Activated CD4-positive, alpha-beta T cell treated with anti-CD3 and anti-CD28 coated beads for 36 hours (primary cell): ENCODE measurements around the gene THPO. TPM values are rescaled to one million over a fixed set of nuclear protein-coding genes. Genes with fewer than 3 reads are reported as not detected.

Source experiments
- ATAC-seq: fragments of 200-7000 bp; cut with Tn5 transposase; one replicate; pipeline ENCODE4 v1.10.0; 2021; ENCODE audit warnings: mild to moderate bottlenecking, moderate library complexity
- CTCF ChIA-PET: fragments of 350-600 bp; sonication (Branson Sonifier 250); formaldehyde crosslinking; loops from one replicate; lab custom pipeline; 2021; ENCODE audit warnings: antibody characterized with exemption; lab: Charles Lee
- POLR2A ChIA-PET: fragments of 350-600 bp; sonication (Branson Sonifier 250); formaldehyde crosslinking; loops from one replicate; lab custom pipeline; 2021; ENCODE audit warnings: antibody characterized with exemption, inconsistent platforms; lab: Charles Lee
- DNase-seq: peaks from one replicate; pipeline ENCODE4 v3.0.0-alpha.2; 2020
- H3K27ac Mint-ChIP-seq: one replicate; pipeline ENCODE4 v1.8.0; 2021; ENCODE audit warnings: mixed read lengths
- H3K27me3 Mint-ChIP-seq: one replicate; pipeline ENCODE4 v1.8.0; 2021; ENCODE audit warnings: mixed read lengths
- H3K36me3 Mint-ChIP-seq: one replicate; pipeline ENCODE4 v1.8.0; 2021; ENCODE audit warnings: low read depth, mixed read lengths
- H3K4me1 Mint-ChIP-seq: one replicate; pipeline ENCODE4 v1.8.0; 2021; ENCODE audit warnings: mixed read lengths
- H3K4me3 Mint-ChIP-seq: one replicate; pipeline ENCODE4 v1.8.0; 2021; ENCODE audit warnings: mild to moderate bottlenecking, moderate library complexity, mixed read lengths
- H3K9me3 Mint-ChIP-seq: one replicate; pipeline ENCODE4 v1.8.0; 2021; ENCODE audit warnings: low read depth, mixed read lengths
- intact Hi-C, 2 experiments: fragments of 100-400 bp; cut with DNase I in 1 of 2; cut with micrococcal nuclease in 1 of 2; formaldehyde crosslinking; loops; one replicate each; pipeline versions ENCODE4 v1.14.2 to v1.15.1; 2022 to 2024; cut with DNase I, micrococcal nuclease
- total RNA-seq, 2 experiments: library from RNA; stranded (reverse); gene quantifications; one replicate each; pipeline ENCODE4 v1.2.3, GENCODE V29; 2021

THPO gene
- total RNA-seq, 2 experiments from 2014 or later = not detected

GRCh38 chr3:184361532-184361931, 16.5 kb downstream of the THPO start, which contains the start of the genes CLCN2 and POLR2H:
Gene CLCN2, minus strand, starts transcription at chr3:184361605. Its CDS starts 126 bp downstream, at chr3:184361479.
Gene POLR2H, plus strand, starts transcription at chr3:184361710. Its CDS starts 1,783 bp downstream, at chr3:184363493.
- intact Hi-C loops = loop anchor here in 1 of 2 experiments (5.0 kb wide), 2 partner anchors 724 to 921 kb away; partner anchors contain the start of gene KLHL24

GRCh38 chr3:184360929-184361531, 17.0 kb downstream of the THPO start:
- CTCF ChIA-PET = interaction anchor here (1.8 kb wide), 1 partner anchor 180 kb away, joined by 4 read pairs; no protein-coding TSS in a partner anchor
- intact Hi-C loops = loop anchor here in 1 of 2 experiments (5.0 kb wide), 2 partner anchors 724 to 921 kb away; partner anchors contain the start of gene KLHL24
- DNase-seq (no peak), ATAC-seq (no peak)
- H3K27ac Mint-ChIP-seq = peak overlapping the region; percentile 58
- H3K9me3 Mint-ChIP-seq = no peaks in the 10 kb centered on the region
- peaks cover 23% of the 10 kb centered on the region for H3K36me3 Mint-ChIP-seq
- POLR2A ChIA-PET = no interaction called here
- peak overlapping the region; percentile 98 for H3K4me3 Mint-ChIP-seq
- no peaks in the 10 kb centered on the region for H3K27me3 Mint-ChIP-seq
- H3K4me1 Mint-ChIP-seq = peaks cover 20% of the 10 kb centered on the region

More at GRCh38 chr3:184361532-184361931, 16.5 kb downstream of the THPO start, which contains the start of the genes CLCN2 and POLR2H:
- CTCF ChIA-PET = interaction anchor here (0.8 to 1.8 kb wide), 5 partner anchors 8 to 180 kb away, joined by 3 to 9 read pairs (median 4); partner anchors contain the start of gene FAM131A
- Mint-ChIP-seq H3K27me3 (no peaks in the 10 kb centered on the region), H3K4me1 (peaks cover 22% of the 10 kb centered on the region), H3K4me3 (peak within 1 kb of the TSS; percentile 98), H3K9me3 (no peaks in the 10 kb centered on the region), H3K36me3 (peaks cover 26% of the 10 kb centered on the region), H3K27ac (peak within 1 kb of the TSS; percentile 97)
- POLR2A ChIA-PET = no interaction called here
- ATAC-seq (peak; percentile 27), DNase-seq (peak; percentile 66)

GRCh38 chr3:184360070-184360928, 17.7 kb downstream of the THPO start:
- POLR2A ChIA-PET = no interaction called here
- peaks cover 17% of the 10 kb centered on the region for H3K4me1 Mint-ChIP-seq
- intact Hi-C loops = loop anchor here in 1 of 2 experiments (5.0 kb wide), 2 partner anchors 723 to 922 kb away; partner anchors contain the start of gene KLHL24
- H3K27ac Mint-ChIP-seq = no peak overlapping the region
- H3K36me3 Mint-ChIP-seq = peaks cover 21% of the 10 kb centered on the region
- ATAC-seq (no peak), DNase-seq (no peak)
- no peaks in the 10 kb centered on the region for H3K27me3 Mint-ChIP-seq
- CTCF ChIA-PET = interaction anchor here (0.9 to 1.8 kb wide), 4 partner anchors 11 to 463 kb away, joined by 3 to 5 read pairs (median 4); no protein-coding TSS in a partner anchor
- no peaks in the 10 kb centered on the region for H3K9me3 Mint-ChIP-seq
- peak overlapping the region; percentile 98 for H3K4me3 Mint-ChIP-seq

DNA sequence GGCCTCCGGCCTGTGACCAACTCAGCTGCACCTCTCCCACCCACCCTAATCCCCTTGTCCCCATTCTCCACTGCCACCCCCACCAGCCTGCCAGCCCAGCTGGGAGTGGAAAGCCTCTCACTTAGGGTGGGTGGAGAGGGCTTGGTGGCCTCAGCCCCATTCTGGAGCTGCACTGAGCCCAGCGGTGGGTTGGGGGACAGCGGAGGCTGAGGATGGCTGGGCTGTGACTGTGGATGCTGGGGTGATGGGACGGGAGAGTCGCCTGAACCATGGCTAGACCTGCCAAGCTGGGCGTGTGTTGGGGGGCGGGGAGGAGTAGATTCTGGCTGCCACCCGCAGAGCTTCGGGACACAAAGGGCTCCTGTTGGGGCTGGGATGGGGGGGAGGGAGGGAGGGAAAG, 18.4 kb downstream of the THPO start:
- peaks cover 17% of the 10 kb centered on the region for H3K36me3 Mint-ChIP-seq
- DNase-seq = no peak
- ChIA-PET POLR2A (no interaction called here), CTCF (interaction anchor here (0.9 to 1.3 kb wide), 3 partner anchors 12 to 462 kb away, joined by 3 to 5 read pairs (median 3); no protein-coding TSS in a partner anchor)
- peak overlapping the region; percentile 98 for H3K4me3 Mint-ChIP-seq
- H3K9me3 Mint-ChIP-seq = no peaks in the 10 kb centered on the region
- no peak overlapping the region for H3K27ac Mint-ChIP-seq
- H3K27me3 Mint-ChIP-seq = no peaks in the 10 kb centered on the region
- no peak for ATAC-seq
- H3K4me1 Mint-ChIP-seq = peaks cover 10% of the 10 kb centered on the region
- intact Hi-C loops = loop anchor here in 1 of 2 experiments (5.0 kb wide), 2 partner anchors 722 to 923 kb away; partner anchors contain the start of gene KLHL24

DNA sequence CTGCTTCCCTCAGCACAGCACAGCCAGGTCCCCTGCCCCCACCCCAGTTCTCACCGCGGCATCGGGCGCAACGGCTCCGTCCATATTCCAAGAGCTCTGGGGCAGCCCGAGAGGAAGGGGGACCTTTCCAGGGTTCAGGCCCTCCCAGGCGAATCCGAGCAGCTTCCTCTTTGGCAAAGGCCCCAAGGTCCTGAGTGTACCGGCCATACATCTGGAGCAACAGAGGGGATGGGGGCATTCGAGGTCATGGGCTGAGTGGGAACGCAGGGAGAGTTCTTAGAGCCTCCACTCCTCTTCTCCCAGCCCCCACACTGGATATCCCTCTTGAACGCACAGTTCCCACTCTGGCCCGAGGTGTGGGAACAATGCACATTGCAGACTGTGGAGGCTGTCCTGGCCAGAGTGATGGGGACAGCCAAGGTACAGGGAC, 19.1 kb downstream of the THPO start:
- Mint-ChIP-seq H3K27me3 (no peaks in the 10 kb centered on the region), H3K9me3 (no peaks in the 10 kb centered on the region), H3K4me3 (no peak overlapping the region), H3K4me1 (peaks cover 6% of the 10 kb centered on the region), H3K27ac (no peak overlapping the region), H3K36me3 (peaks cover 11% of the 10 kb centered on the region)
- POLR2A ChIA-PET = no interaction called here
- ATAC-seq = no peak
- no peak for DNase-seq
- CTCF ChIA-PET = interaction anchor here (0.6 to 1.4 kb wide), 3 partner anchors 12 to 46 kb away, joined by 3 read pairs; no protein-coding TSS in a partner anchor
- intact Hi-C loops = no loop called here

- H3K4me1 Mint-ChIP-seq = peaks cover 6% of the 10 kb centered on the region
- peaks cover 5% of the 10 kb centered on the region for H3K36me3 Mint-ChIP-seq
- no peaks in the 10 kb centered on the region for H3K27me3 Mint-ChIP-seq
- ATAC-seq (no peak), DNase-seq (no peak)
- no peak overlapping the region for H3K4me3 Mint-ChIP-seq
- ChIA-PET POLR2A (no interaction called here), CTCF (interaction anchor here (0.6 to 1.4 kb wide), 3 partner anchors 11 to 45 kb away, joined by 3 read pairs; no protein-coding TSS in a partner anchor)
- intact Hi-C loops = no loop called here
- H3K27ac Mint-ChIP-seq = no peak overlapping the region
- H3K9me3 Mint-ChIP-seq = no peaks in the 10 kb centered on the region
These were observed 19.8 kb downstream of the THPO start for GRCh38 chr3:184358124-184358767.

DNA sequence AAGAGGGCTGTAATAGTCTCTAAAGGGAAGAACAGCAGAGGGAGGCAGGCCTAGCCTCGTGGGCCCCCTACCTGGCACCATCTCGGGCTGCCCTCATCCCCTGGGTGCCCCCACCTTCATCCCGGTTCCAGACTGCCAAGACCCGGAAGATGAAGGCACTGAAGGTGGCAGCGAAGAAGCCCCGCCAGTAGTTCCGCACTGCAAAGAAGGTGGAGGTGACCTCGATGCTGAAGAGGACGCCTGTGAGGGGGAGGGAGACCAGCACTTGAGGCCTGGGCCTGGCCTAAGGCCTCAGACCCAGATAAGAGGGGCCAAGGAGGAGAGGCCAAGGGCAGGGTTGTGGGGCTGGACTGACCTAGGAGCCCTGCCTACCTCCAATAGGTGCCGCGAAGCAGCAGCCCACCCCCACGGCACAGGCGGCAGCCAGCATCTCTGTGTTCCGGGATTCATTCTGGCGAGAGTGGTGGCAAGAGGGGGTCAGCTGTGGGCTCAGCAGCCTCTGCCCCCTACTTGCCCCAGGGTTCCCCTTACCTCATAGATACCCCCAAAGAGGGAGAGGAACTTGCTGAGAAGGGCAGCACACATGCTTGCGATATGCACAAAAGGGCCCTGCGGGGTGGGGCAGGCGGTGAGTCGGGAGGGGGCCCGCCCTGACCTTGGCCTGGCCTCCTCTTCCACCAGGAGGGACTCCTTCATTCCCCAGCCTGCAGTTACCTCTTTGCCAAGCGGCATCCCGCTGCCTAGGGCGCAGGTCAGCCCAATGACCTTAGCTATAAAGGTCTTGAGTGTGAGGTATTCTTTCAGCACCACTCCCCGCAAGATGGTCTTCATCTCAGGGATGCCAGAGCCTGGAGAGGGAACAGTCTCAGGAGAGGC, 20.5 kb downstream of the THPO start:
- Mint-ChIP-seq H3K4me3 (no peak overlapping the region), H3K36me3 (peaks cover 4% of the 10 kb centered on the region), H3K27me3 (no peaks in the 10 kb centered on the region), H3K9me3 (no peaks in the 10 kb centered on the region), H3K4me1 (peaks cover 6% of the 10 kb centered on the region), H3K27ac (no peak overlapping the region)
- no peak for ATAC-seq
- ChIA-PET POLR2A (no interaction called here), CTCF (interaction anchor here (0.7 to 1.4 kb wide), 3 partner anchors 10 to 1169 kb away, joined by 3 to 4 read pairs (median 3); no protein-coding TSS in a partner anchor)
- DNase-seq = no peak
- intact Hi-C loops = no loop called here

GRCh38 chr3:184355261-184356040, 22.6 kb downstream of the THPO start:
- H3K27ac Mint-ChIP-seq = no peak overlapping the region
- POLR2A ChIA-PET = no interaction called here
- DNase-seq = no peak
- no peaks in the 10 kb centered on the region for H3K9me3 Mint-ChIP-seq
- H3K4me3 Mint-ChIP-seq = no peak overlapping the region
- H3K36me3 Mint-ChIP-seq = peaks cover 4% of the 10 kb centered on the region
- peaks cover 2% of the 10 kb centered on the region for H3K4me1 Mint-ChIP-seq
- CTCF ChIA-PET = interaction anchor here (0.9 to 1.0 kb wide), 4 partner anchors 11 to 29 kb away, joined by 3 to 5 read pairs (median 3); no protein-coding TSS in a partner anchor
- intact Hi-C loops = no loop called here
- H3K27me3 Mint-ChIP-seq = no peaks in the 10 kb centered on the region
- ATAC-seq = no peak

DNA sequence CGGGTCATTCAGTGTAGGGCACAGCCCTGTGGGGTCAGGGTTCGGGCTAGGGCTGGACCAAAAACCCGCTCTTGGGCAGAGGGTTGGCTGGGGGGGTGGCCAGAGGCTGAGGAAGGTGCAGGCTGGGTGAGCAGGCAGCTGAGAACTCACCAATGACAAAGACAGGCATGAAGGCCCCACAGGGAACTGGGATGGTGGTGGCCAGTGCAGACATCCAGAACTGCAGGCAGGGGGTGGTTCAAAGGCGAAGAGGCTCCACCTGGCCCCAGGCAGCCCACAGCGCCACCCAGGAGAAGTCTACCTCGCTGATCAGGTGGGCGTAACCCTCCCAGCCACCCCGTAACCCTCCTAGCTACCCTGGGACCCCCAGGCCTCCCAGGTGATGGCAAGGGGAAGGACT, 23.3 kb downstream of the THPO start:
- CTCF ChIA-PET = interaction anchor here (0.9 to 1.5 kb wide), 5 partner anchors 10 to 112 kb away, joined by 3 to 5 read pairs (median 3); no protein-coding TSS in a partner anchor
- H3K27me3 Mint-ChIP-seq = no peaks in the 10 kb centered on the region
- H3K27ac Mint-ChIP-seq = no peak overlapping the region
- POLR2A ChIA-PET = no interaction called here
- H3K4me3 Mint-ChIP-seq = no peak overlapping the region
- no peaks in the 10 kb centered on the region for H3K9me3 Mint-ChIP-seq
- peaks cover 4% of the 10 kb centered on the region for H3K36me3 Mint-ChIP-seq
- no peak for DNase-seq
- peak; percentile 4 for ATAC-seq
- intact Hi-C loops = no loop called here
- H3K4me1 Mint-ChIP-seq = no peaks in the 10 kb centered on the region
